Inflammatory macrophage treated with lipopolysaccharide for 4 hours (primary cell): ENCODE results near the gene ADGRG3.
"Not testable (repeated sequence)": the region's sequence is repeated elsewhere in the genome, so short reads cannot be mapped to it uniquely, and the experiment has no call there.

ENCODE experiments used
- DNase-seq: peaks from one replicate; pipeline ENCODE4 v3.0.0-alpha.2; 2020

The ADGRG3 gene

GRCh38 chr16:57722210-57722499 lies 54.0 kb downstream of the ADGRG3 start:
- no peak for DNase-seq

GRCh38 chr16:57722651-57723050 lies 54.5 kb downstream of the ADGRG3 start:
- DNase-seq = no peak

- DNase-seq = no peak
These were observed 55.1 kb downstream of the ADGRG3 start for GRCh38 chr16:57723170-57723569.

- no peak for DNase-seq
These were observed 56.4 kb downstream of the ADGRG3 start for GRCh38 chr16:57724531-57724930.

GRCh38 chr16:57725151-57725550 lies 57.0 kb downstream of the ADGRG3 start:
- DNase-seq = peak; percentile 13

- no peak for DNase-seq
These were observed 57.4 kb downstream of the ADGRG3 start for GRCh38 chr16:57725554-57725953.

GRCh38 chr16:57725976-57726375 lies 57.9 kb downstream of the ADGRG3 start:
- no peak for DNase-seq

- no peak for DNase-seq
These were observed 58.4 kb downstream of the ADGRG3 start for GRCh38 chr16:57726433-57726947.

GRCh38 chr16:57727610-57728009 lies 59.5 kb downstream of the ADGRG3 start:
- DNase-seq = no peak

GRCh38 chr16:57728336-57729181 lies 60.5 kb downstream of the ADGRG3 start:
- DNase-seq = no peak

- DNase-seq = no peak
These were observed 61.0 kb downstream of the ADGRG3 start for GRCh38 chr16:57729182-57729484.

- not testable (repeated sequence) for DNase-seq
These were observed 61.7 kb downstream of the ADGRG3 start for GRCh38 chr16:57729852-57730251.

GRCh38 chr16:57730771-57731730 lies 62.9 kb downstream of the ADGRG3 start:
- no peak for DNase-seq

GRCh38 chr16:57732037-57732436 lies 63.9 kb downstream of the ADGRG3 start:
- DNase-seq = peak; percentile 80

- DNase-seq = no peak
These were observed 64.6 kb downstream of the ADGRG3 start for GRCh38 chr16:57732714-57733113.

- no peak for DNase-seq
These were observed 66.3 kb downstream of the ADGRG3 start for GRCh38 chr16:57734308-57734924.

GRCh38 chr16:57734925-57735754 lies 67.0 kb downstream of the ADGRG3 start:
- DNase-seq = peak; percentile 100

GRCh38 chr16:57735755-57736418 lies 67.8 kb downstream of the ADGRG3 start, which contains the start of gene KATNB1:
TSS of gene KATNB1 (plus strand) at chr16:57735770. CDS start at chr16:57737244, 1,474 bp downstream.
- DNase-seq = no peak

- DNase-seq = peak; percentile 68
These were observed 68.6 kb downstream of the ADGRG3 start for GRCh38 chr16:57736419-57737351.

GRCh38 chr16:57738844-57739243 lies 70.7 kb downstream of the ADGRG3 start:
- no peak for DNase-seq
